Measurements from ENCODE around the gene TRIM16.
"Not testable (repeated sequence)": the region's sequence is repeated elsewhere in the genome, so short reads cannot be mapped to it uniquely, and the experiment has no call there.

GRCh38 chr17:15698967-15699366, 14.9 kb upstream of the TRIM16 start:
- TF ChIP-seq CTCF (optimal IDR thresholded peaks at IDR 0.05 in 1 of 3, IDR thresholded peaks at IDR 0.05 in 1 of 3, conservative IDR thresholded peaks at IDR 0.05 in 1 of 3; ENCODE audit: extremely low read depth in 1 of 3, insufficient read depth in 2 of 3, low read length in 3 of 3); EZH2 (IDR thresholded peaks at IDR 0.05; ENCODE audit: low read length): not testable (repeated sequence)

Data from keratinocyte (primary cell).